Measurements from ENCODE around the gene CCNT2.

- TF ChIP-seq, protein P1, sequence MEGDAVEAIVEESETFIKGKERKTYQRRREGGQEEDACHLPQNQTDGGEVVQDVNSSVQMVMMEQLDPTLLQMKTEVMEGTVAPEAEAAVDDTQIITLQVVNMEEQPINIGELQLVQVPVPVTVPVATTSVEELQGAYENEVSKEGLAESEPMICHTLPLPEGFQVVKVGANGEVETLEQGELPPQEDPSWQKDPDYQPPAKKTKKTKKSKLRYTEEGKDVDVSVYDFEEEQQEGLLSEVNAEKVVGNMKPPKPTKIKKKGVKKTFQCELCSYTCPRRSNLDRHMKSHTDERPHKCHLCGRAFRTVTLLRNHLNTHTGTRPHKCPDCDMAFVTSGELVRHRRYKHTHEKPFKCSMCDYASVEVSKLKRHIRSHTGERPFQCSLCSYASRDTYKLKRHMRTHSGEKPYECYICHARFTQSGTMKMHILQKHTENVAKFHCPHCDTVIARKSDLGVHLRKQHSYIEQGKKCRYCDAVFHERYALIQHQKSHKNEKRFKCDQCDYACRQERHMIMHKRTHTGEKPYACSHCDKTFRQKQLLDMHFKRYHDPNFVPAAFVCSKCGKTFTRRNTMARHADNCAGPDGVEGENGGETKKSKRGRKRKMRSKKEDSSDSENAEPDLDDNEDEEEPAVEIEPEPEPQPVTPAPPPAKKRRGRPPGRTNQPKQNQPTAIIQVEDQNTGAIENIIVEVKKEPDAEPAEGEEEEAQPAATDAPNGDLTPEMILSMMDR (IDR thresholded peaks at IDR 0.05) = no peak
- no peak for TF ChIP-seq EZH2 (IDR thresholded peaks at IDR 0.05)
Measured at GRCh38 chr2:134900151-134900550, 18.5 kb upstream of the CCNT2 start.
